ENCODE results near the gene SGIP1.

The SGIP1 gene

GRCh38 chr1:66533804-66534740 is at the start of gene SGIP1:
SGIP1 (plus strand) TSS chr1:66534153; CDS start chr1:66534359, 206 bp downstream.
- no peak for FAIRE-seq

- no peak for FAIRE-seq
These were observed 44.8 kb upstream of the SGIP1 start for GRCh38 chr1:66489151-66489550.

GRCh38 chr1:66489972-66490601 is 43.9 kb upstream of the SGIP1 start:
- FAIRE-seq: no peak

- no peak for FAIRE-seq
These were observed 43.1 kb upstream of the SGIP1 start for GRCh38 chr1:66490816-66491215.

- FAIRE-seq: no peak
These were observed 41.5 kb upstream of the SGIP1 start for GRCh38 chr1:66492424-66492823.

- FAIRE-seq: no peak
These were observed 40.2 kb upstream of the SGIP1 start for GRCh38 chr1:66493731-66494130.

- FAIRE-seq: no peak
These were observed 39.5 kb upstream of the SGIP1 start for GRCh38 chr1:66494482-66494881.

- FAIRE-seq: no peak
These were observed 38.5 kb upstream of the SGIP1 start for GRCh38 chr1:66495495-66495894.

GRCh38 chr1:66497910-66498309 is 36.0 kb upstream of the SGIP1 start:
- FAIRE-seq: no peak

- FAIRE-seq: no peak
These were observed 33.7 kb upstream of the SGIP1 start for GRCh38 chr1:66500301-66500700.

- FAIRE-seq: peak; percentile 8
These were observed 31.9 kb upstream of the SGIP1 start for GRCh38 chr1:66502086-66502485.

GRCh38 chr1:66503841-66504470 is 30.0 kb upstream of the SGIP1 start:
- peak; percentile 21 for FAIRE-seq

- FAIRE-seq: peak; percentile 37
These were observed 28.1 kb upstream of the SGIP1 start for GRCh38 chr1:66505671-66506392.

- FAIRE-seq: no peak
These were observed 27.6 kb upstream of the SGIP1 start for GRCh38 chr1:66506393-66506687.

- FAIRE-seq: no peak
These were observed 27.0 kb upstream of the SGIP1 start for GRCh38 chr1:66506991-66507390.

- no peak for FAIRE-seq
These were observed 23.5 kb upstream of the SGIP1 start for GRCh38 chr1:66510407-66510806.

- no peak for FAIRE-seq
These were observed 22.8 kb upstream of the SGIP1 start for GRCh38 chr1:66511118-66511517.

GRCh38 chr1:66517959-66518358 is 16.0 kb upstream of the SGIP1 start:
- FAIRE-seq: no peak

GRCh38 chr1:66518654-66519053 is 15.3 kb upstream of the SGIP1 start:
- FAIRE-seq: no peak

GRCh38 chr1:66519992-66520391 is 14.0 kb upstream of the SGIP1 start:
- FAIRE-seq: no peak

GRCh38 chr1:66520655-66521054 is 13.3 kb upstream of the SGIP1 start:
- no peak for FAIRE-seq

- no peak for FAIRE-seq
These were observed 12.1 kb upstream of the SGIP1 start for GRCh38 chr1:66521721-66522365.

GRCh38 chr1:66523562-66523961 is 10.4 kb upstream of the SGIP1 start:
- no peak for FAIRE-seq
